ENCODE measurements around the gene WBP11. TPM values are rescaled to one million over a fixed set of nuclear protein-coding genes. Genes with fewer than 3 reads are reported as not detected.

WBP11 gene
- total RNA-seq, 2 experiments from 2014 or later: 169 to 188 TPM

DNA sequence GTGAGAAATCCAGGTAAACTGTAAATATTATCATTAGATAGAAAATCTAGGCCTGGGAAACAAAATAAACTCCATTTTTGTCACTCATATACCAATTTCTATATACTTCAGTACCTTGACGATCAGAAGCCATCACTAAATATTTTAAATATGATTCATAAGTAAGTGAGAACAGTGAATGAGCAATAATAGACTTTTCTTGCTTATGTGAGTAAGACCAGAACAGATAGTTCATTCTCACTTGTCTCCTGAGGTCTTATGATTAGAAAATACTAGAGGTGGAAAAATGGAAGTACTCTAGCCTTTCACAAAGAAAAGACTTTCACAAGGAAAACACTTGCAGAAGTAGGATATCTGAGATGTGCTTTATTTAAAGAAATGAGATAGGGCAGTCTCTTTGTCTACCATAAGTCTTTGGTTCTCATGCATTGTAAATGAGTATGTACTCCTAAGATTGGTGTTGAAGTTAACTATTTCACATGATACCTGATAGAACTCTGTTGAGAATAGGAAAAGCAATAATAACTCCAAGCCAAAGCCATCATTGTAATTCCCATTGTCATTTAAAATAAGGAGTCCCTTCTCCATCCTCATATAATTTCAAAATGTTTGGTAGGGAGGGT is 20.8 kb upstream of the WBP11 start:
- CTCF ChIA-PET: interaction anchor here (0.7 kb wide), 1 partner anchor 11 kb away, joined by 3 read pairs; no protein-coding TSS in a partner anchor
- intact Hi-C loops (cut with DNase I, micrococcal nuclease): no loop called here
- H3K4me1 Mint-ChIP-seq (ENCODE audit: low read depth): no peaks in the 10 kb centered on the region

DNA sequence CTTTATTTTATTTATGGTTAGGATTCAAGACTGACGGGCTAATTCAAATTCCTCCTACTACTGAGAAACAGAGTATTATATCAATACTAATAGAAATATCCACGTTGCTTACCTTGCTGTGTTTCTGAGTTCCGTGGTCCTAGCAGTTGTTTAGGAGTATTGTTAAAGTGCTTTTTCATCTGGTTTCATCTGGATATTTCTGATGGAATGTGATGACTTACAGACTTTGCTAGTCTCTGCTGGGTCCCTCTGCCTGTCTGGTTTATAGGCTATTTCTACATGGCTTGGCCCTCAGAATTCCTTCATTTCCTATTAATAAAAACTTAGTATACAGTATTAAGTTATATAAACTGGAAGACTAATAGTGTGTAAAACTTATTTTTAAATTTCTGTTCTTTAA is 10.7 kb upstream of the WBP11 start, which contains the start of gene SMCO3:
Gene SMCO3 (minus strand): TSS at position 169 of the 400 bp plus-strand sequence. CDS start 7,502 bp downstream, outside the sequence.
- CTCF ChIA-PET: interaction anchor here (0.8 kb wide), 1 partner anchor 11 kb away, joined by 3 read pairs; the partner anchor contains the start of genes C12orf60 and WBP11

More for the DNA sequence above, 20.8 kb upstream of the WBP11 start:
- DNase-seq (no peak), ATAC-seq (ENCODE audit: poor library complexity) (no peak)
- H3K4me3 Mint-ChIP-seq: no peak overlapping the region
- Histone ChIP-seq H3K36me3 (ENCODE audit: insufficient read depth, low read length) (no peaks in the 10 kb centered on the region), H3K9me3 (ENCODE audit: control insufficient read depth in 1 of 2, insufficient read depth in 1 of 2, low read length in 2 of 2) (no peaks in the 10 kb centered on the region), H3K4me3 (ENCODE audit: low read length) (no peak overlapping the region), H3K27me3 (ENCODE audit: control insufficient read depth in 1 of 2, insufficient read depth in 2 of 2, low read length in 2 of 2) (no peaks in the 10 kb centered on the region), H3K27ac (ENCODE audit: low read depth in 1 of 2, low read length in 2 of 2) (no peak overlapping the region), H3K4me1 (ENCODE audit: insufficient read depth, low read length) (no peaks in the 10 kb centered on the region)
- no peaks in the 10 kb centered on the region for H3K9me3 Mint-ChIP-seq
- POLR2A ChIA-PET: no interaction called here
- H3K36me3 Mint-ChIP-seq (ENCODE audit: low read depth): no peaks in the 10 kb centered on the region
- TF ChIP-seq, protein P1, sequence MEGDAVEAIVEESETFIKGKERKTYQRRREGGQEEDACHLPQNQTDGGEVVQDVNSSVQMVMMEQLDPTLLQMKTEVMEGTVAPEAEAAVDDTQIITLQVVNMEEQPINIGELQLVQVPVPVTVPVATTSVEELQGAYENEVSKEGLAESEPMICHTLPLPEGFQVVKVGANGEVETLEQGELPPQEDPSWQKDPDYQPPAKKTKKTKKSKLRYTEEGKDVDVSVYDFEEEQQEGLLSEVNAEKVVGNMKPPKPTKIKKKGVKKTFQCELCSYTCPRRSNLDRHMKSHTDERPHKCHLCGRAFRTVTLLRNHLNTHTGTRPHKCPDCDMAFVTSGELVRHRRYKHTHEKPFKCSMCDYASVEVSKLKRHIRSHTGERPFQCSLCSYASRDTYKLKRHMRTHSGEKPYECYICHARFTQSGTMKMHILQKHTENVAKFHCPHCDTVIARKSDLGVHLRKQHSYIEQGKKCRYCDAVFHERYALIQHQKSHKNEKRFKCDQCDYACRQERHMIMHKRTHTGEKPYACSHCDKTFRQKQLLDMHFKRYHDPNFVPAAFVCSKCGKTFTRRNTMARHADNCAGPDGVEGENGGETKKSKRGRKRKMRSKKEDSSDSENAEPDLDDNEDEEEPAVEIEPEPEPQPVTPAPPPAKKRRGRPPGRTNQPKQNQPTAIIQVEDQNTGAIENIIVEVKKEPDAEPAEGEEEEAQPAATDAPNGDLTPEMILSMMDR (IDR thresholded peaks at IDR 0.05): no peak
- H3K27me3 Mint-ChIP-seq: peaks cover 5% of the 10 kb centered on the region
- no peak overlapping the region for H3K27ac Mint-ChIP-seq

DNA sequence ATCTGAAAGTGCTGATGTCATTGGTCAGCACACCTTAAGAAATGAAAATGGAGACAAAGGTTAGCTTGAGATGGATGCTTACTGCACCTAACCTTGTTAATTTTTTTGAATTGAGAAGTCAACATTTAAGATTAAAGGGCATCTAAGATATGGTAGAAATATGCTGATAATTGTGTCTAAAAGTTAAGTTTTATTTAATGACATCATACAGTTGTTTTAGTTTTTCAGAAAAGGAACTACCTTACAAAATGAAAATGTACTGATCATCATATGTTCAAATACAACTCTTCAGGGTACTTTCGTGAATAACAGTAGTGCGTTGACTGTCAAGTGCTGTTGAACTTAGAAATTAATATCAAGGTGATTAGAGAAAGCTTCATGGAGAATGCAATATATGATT is 8.2 kb upstream of the WBP11 start:
- H3K9me3 ChIP-seq (ENCODE audit: control insufficient read depth in 1 of 2, insufficient read depth in 1 of 2, low read length in 2 of 2): no peaks in the 10 kb centered on the region
- POLR2A ChIA-PET: no interaction called here
- no peak overlapping the region for H3K4me3 Mint-ChIP-seq
- no peak overlapping the region for H3K4me3 ChIP-seq (ENCODE audit: low read length)
- peaks cover 16% of the 10 kb centered on the region for H3K4me1 Mint-ChIP-seq (ENCODE audit: low read depth)
- no peak for DNase-seq
- no peaks in the 10 kb centered on the region for H3K27me3 ChIP-seq (ENCODE audit: control insufficient read depth in 1 of 2, insufficient read depth in 2 of 2, low read length in 2 of 2)
- no peaks in the 10 kb centered on the region for H3K4me1 ChIP-seq (ENCODE audit: insufficient read depth, low read length)
- no peak for ATAC-seq (ENCODE audit: poor library complexity)
- no peaks in the 10 kb centered on the region for H3K9me3 Mint-ChIP-seq
- H3K27ac Mint-ChIP-seq: no peak overlapping the region
- H3K36me3 ChIP-seq (ENCODE audit: insufficient read depth, low read length): no peaks in the 10 kb centered on the region
- CTCF ChIA-PET: no interaction called here
- no peaks in the 10 kb centered on the region for H3K36me3 Mint-ChIP-seq (ENCODE audit: low read depth)
- TF ChIP-seq, protein P1 (IDR thresholded peaks at IDR 0.05): no peak
- intact Hi-C loops (cut with DNase I, micrococcal nuclease): no loop called here
- H3K27me3 Mint-ChIP-seq: no peaks in the 10 kb centered on the region
- no peak overlapping the region for H3K27ac ChIP-seq (ENCODE audit: low read depth in 1 of 2, low read length in 2 of 2)

More for the DNA sequence above, 10.7 kb upstream of the WBP11 start, which contains the start of gene SMCO3:
- Mint-ChIP-seq H3K4me1 (ENCODE audit: low read depth) (peaks cover 16% of the 10 kb centered on the region), H3K27ac (no peak within 1 kb of the TSS), H3K9me3 (no peaks in the 10 kb centered on the region), H3K4me3 (no peak within 1 kb of the TSS), H3K27me3 (peaks cover 6% of the 10 kb centered on the region), H3K36me3 (ENCODE audit: low read depth) (no peaks in the 10 kb centered on the region)
- intact Hi-C loops (cut with DNase I, micrococcal nuclease): no loop called here
- H3K27ac ChIP-seq (ENCODE audit: low read depth in 1 of 2, low read length in 2 of 2): no peak within 1 kb of the TSS
- peaks cover 0 to 3% of the 10 kb centered on the region in 2 experiments for H3K9me3 ChIP-seq (ENCODE audit: control insufficient read depth in 1 of 2, insufficient read depth in 1 of 2, low read length in 2 of 2)
- TF ChIP-seq, protein P1 (IDR thresholded peaks at IDR 0.05): no peak
- H3K4me3 ChIP-seq (ENCODE audit: low read length): no peak within 1 kb of the TSS
- H3K36me3 ChIP-seq (ENCODE audit: insufficient read depth, low read length): no peaks in the 10 kb centered on the region
- POLR2A ChIA-PET: interaction anchor here (1.3 kb wide), 1 partner anchor 11 kb away, joined by 4 read pairs; no protein-coding TSS in a partner anchor
- DNase-seq: no peak
- H3K4me1 ChIP-seq (ENCODE audit: insufficient read depth, low read length): no peaks in the 10 kb centered on the region
- no peaks in the 10 kb centered on the region for H3K27me3 ChIP-seq (ENCODE audit: control insufficient read depth in 1 of 2, insufficient read depth in 2 of 2, low read length in 2 of 2)
- ATAC-seq (ENCODE audit: poor library complexity): no peak

Data from CD4-positive, alpha-beta T cell (primary cell).